HCT116 (cell line): ENCODE data around the gene DOK6. TPM values are rescaled to one million over a fixed set of nuclear protein-coding genes. Genes with fewer than 3 reads are reported as not detected.

ENCODE experiments used
- ATAC-seq: fragments of 200-7000 bp; cut with Tn5 transposase; 2 replicates; pipeline ENCODE4 v1.9.1; 2020; ENCODE audit warnings: mild to moderate bottlenecking, moderate library complexity
- BruUV-seq: library from RNA; stranded (reverse); fragments of 400-500 nt; replicated peaks from 2 replicates; lab custom pipeline; 2021; lab: Mats Ljungman, UMichigan
- CTCF ChIA-PET: fragments of 300-600 bp; sonication (Branson Sonifier 250); formaldehyde crosslinking; loops from one replicate; lab custom pipeline; 2021; ENCODE audit warnings: antibody characterized with exemption; lab: Charles Lee
- POLR2A ChIA-PET: fragments of 300-600, 350-600 bp; sonication (Branson Sonifier 250); formaldehyde crosslinking; loops from one replicate; lab custom pipeline; 2021; ENCODE audit warnings: antibody characterized with exemption; lab: Charles Lee
- RAD21 ChIA-PET, 2 experiments: fragments of 300-600 bp; sonication (Branson Sonifier 250); formaldehyde crosslinking; loops; one replicate each; lab custom pipeline; 2023; ENCODE audit warnings: low total read pairs in 2 of 2; ENCODE audit not compliant: uncharacterized antibody in 2 of 2, unreplicated experiment in 2 of 2, low non-redundant PET in 1 of 2; lab: Charles Lee
- DNase-seq: peaks from one replicate; pipeline ENCODE4 v3.0.0-alpha.2; 2010; ENCODE audit warnings: low read depth, low spot score
- H2AFZ ChIP-seq: fragments of 200-600 bp; shearing (Covaris generic), sonication (generic); 2 replicates; pipeline ENCODE4 v1.6.1; 2017; ENCODE audit warnings: low read depth, mixed run types, mixed read lengths, antibody characterized with exemption, low read length; ENCODE audit not compliant: poor library complexity, severe bottlenecking
- H3K27ac ChIP-seq: 2 replicates; pipeline ENCODE4 v1.5.1; 2012; ENCODE audit warnings: low read depth, low read length
- H3K27me3 ChIP-seq: fragments of 200-600 bp; sonication (generic); 2 replicates; pipeline ENCODE4 v1.6.1; 2016; ENCODE audit warnings: mixed run types, low read length, mixed read lengths; ENCODE audit not compliant: insufficient read depth
- H3K36me3 ChIP-seq, 2 experiments: fragments of 200-500 bp in 1 of 2; fragments of 200-600 bp in 1 of 2; sonication (Bioruptor generic) in 1 of 2; sonication (generic) in 1 of 2; 2 replicates each; pipeline versions ENCODE4 v1.5.1 to v1.6.1; 2014 to 2016; ENCODE audit warnings: low read length in 2 of 2, inconsistent platforms in 1 of 2, mixed read lengths in 1 of 2, mixed run types in 1 of 2; ENCODE audit not compliant: insufficient read depth in 2 of 2, control insufficient read depth in 1 of 2
- H3K4me1 ChIP-seq, 2 experiments: fragments of 200-600 bp in 1 of 2; sonication (generic) in 1 of 2; 2 replicates each; pipeline versions ENCODE4 v1.5.1 to v1.6.1; 2012 to 2017; ENCODE audit warnings: low read length in 2 of 2, inconsistent platforms in 1 of 2, mild to moderate bottlenecking in 1 of 2, mixed read lengths in 1 of 2, mixed run types in 1 of 2, moderate library complexity in 1 of 2; ENCODE audit not compliant: insufficient read depth in 2 of 2, control insufficient read depth in 1 of 2
- H3K4me2 ChIP-seq: fragments of 200-600 bp; sonication (generic); 2 replicates; pipeline ENCODE4 v1.6.1; 2017; ENCODE audit warnings: mixed run types, low read length, mixed read lengths
- H3K4me3 ChIP-seq, 2 experiments: fragments of 200-600 bp in 1 of 2; sonication (generic) in 1 of 2; replicated peaks in 1 of 2; 2 replicates each; pipeline ENCODE4 v1.5.1; 2011 to 2016; ENCODE audit warnings: low read length in 2 of 2, control low read depth in 1 of 2, low read depth in 1 of 2, mild to moderate bottlenecking in 1 of 2, mixed read lengths in 1 of 2, mixed run types in 1 of 2
- H3K79me2 ChIP-seq: fragments of 200-600 bp; sonication (generic); 2 replicates; pipeline ENCODE4 v1.6.1; 2017; ENCODE audit warnings: mild to moderate bottlenecking, mixed run types, low read length, moderate library complexity, mixed read lengths; ENCODE audit not compliant: insufficient read depth
- H3K9ac ChIP-seq: fragments of 200-600 bp; sonication (generic); 2 replicates; pipeline ENCODE4 v1.6.1; 2016; ENCODE audit warnings: low read length, mixed read lengths
- H3K9me2 ChIP-seq: fragments of 200-600 bp; sonication (generic), shearing (Covaris generic); 2 replicates; pipeline ENCODE4 v1.6.1; 2017; ENCODE audit warnings: mixed run types, mild to moderate bottlenecking, moderate library complexity; ENCODE audit not compliant: insufficient read depth
- H3K9me3 ChIP-seq, 2 experiments: fragments of 200-500 bp in 1 of 2; fragments of 200-600 bp in 1 of 2; sonication (Bioruptor generic) in 1 of 2; sonication (generic) in 1 of 2; 2 replicates each; pipeline ENCODE4 v1.6.1; 2014 to 2017; ENCODE audit warnings: low read length in 2 of 2, mixed read lengths in 2 of 2, inconsistent platforms in 1 of 2, low read depth in 1 of 2, mild to moderate bottlenecking in 1 of 2, mixed run types in 1 of 2, moderate library complexity in 1 of 2; ENCODE audit not compliant: control insufficient read depth in 1 of 2, insufficient read depth in 1 of 2
- H4K20me1 ChIP-seq: fragments of 200-600 bp; sonication (generic), shearing (Covaris generic); 2 replicates; pipeline ENCODE4 v1.6.1; 2017; ENCODE audit warnings: mixed run types, mild to moderate bottlenecking, moderate library complexity; ENCODE audit not compliant: insufficient read depth
- CBX3 ChIP-seq: IDR thresholded peaks from 2 replicates; pipeline ENCODE4 v1.6.1; 2012; ENCODE audit warnings: low read depth
- EGR1 ChIP-seq: IDR thresholded peaks from 2 replicates; pipeline ENCODE4 v1.6.1; 2012; ENCODE audit warnings: low read depth
- EZH2 ChIP-seq: fragments of 200-600 bp; sonication (generic); IDR thresholded peaks from 2 replicates; pipeline ENCODE4 v1.6.1; 2017; ENCODE audit warnings: antibody characterized with exemption, mixed run types
- JUND ChIP-seq: IDR thresholded peaks from 2 replicates; pipeline ENCODE4 v1.6.1; 2012
- POLR2A ChIP-seq: IDR thresholded peaks from 2 replicates; pipeline ENCODE4 v1.7.0; 2011; ENCODE audit warnings: borderline replicate concordance; ENCODE audit not compliant: insufficient read depth, insufficient read length; ENCODE audit errors: extremely low read depth
- RAD21 ChIP-seq: IDR thresholded peaks from 2 replicates; pipeline ENCODE4 v1.6.1; 2012; ENCODE audit warnings: low read depth, mild to moderate bottlenecking
- SRF ChIP-seq: IDR thresholded peaks from 2 replicates; pipeline ENCODE4 v1.6.1; 2012; ENCODE audit warnings: low read depth
- TCF7L2 ChIP-seq: IDR thresholded peaks from 2 replicates; pipeline ENCODE4 v1.7.0; 2011; ENCODE audit warnings: borderline replicate concordance, inconsistent platforms; ENCODE audit not compliant: insufficient read depth, insufficient read length; ENCODE audit errors: extremely low read depth
- ZFX ChIP-seq: fragments of 450-650 bp; IDR thresholded peaks from 2 replicates; pipeline ENCODE4 v1.6.1; 2017
- ZNF274 ChIP-seq: fragments of 200-500 bp; sonication (Bioruptor generic); IDR thresholded peaks from 2 replicates; pipeline ENCODE4 v1.6.1; 2014; ENCODE audit warnings: mild to moderate bottlenecking, low read depth, low read length, inconsistent platforms
- intact Hi-C: fragments of 100-400 bp; cut with micrococcal nuclease; formaldehyde crosslinking; loops from 2 replicates; pipeline ENCODE4 v1.10.0; 2022
- total RNA-seq: library from RNA; stranded (reverse); gene quantifications from one replicate; pipeline ENCODE4 v1.2.1, GENCODE V29; 2021; ENCODE audit not compliant: unreplicated experiment
- TF ChIP-seq, protein P1 (sequence below), 3 experiments: fragments of 200-600 bp in 1 of 3; sonication (generic) in 1 of 3; IDR thresholded peaks in 2 of 3; conservative IDR thresholded peaks in 1 of 3; 2 replicates each; pipeline ENCODE4 v1.5.1; 2012 to 2017; ENCODE audit warnings: low read depth in 2 of 3, low read length in 2 of 3, antibody characterized with exemption in 1 of 3, borderline replicate concordance in 1 of 3, control low read depth in 1 of 3, mild to moderate bottlenecking in 1 of 3, mixed read lengths in 1 of 3, mixed run types in 1 of 3, moderate library complexity in 1 of 3; ENCODE audit not compliant: insufficient read depth in 1 of 3
- TF ChIP-seq, protein P2 (sequence below): IDR thresholded peaks from 2 replicates; pipeline ENCODE4 v1.6.1; 2012
- TF ChIP-seq, protein P3 (sequence below): IDR thresholded peaks from 2 replicates; pipeline ENCODE4 v1.6.1; 2012; ENCODE audit warnings: low read depth

DOK6 gene
- total RNA-seq, 1 experiment from 2014 or later = not detected

DNA sequence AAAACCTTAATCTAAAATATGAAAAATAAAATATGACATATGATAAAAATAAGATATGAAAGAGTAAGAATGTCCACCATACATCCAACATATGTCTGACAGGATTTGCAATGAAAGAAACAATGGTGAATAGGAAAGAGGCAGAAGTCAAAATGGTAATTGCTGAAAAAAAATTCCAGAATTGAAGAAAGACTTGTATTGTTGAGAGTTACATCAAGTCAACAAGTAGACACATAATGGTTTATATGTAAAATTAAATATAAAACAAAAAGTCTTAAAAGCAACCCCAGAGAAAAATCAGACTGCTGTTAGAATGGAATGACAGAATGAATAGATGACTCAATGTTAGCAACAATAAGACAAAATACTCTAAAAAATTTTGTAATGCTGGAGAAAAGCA is 255.1 kb downstream of the DOK6 start:
- Histone ChIP-seq H3K9me2 (no peaks in the 10 kb centered on the region), H3K9ac (no peak overlapping the region), H3K27me3 (no peaks in the 10 kb centered on the region), H3K36me3 (no peaks in the 10 kb centered on the region), H3K4me1 (no peaks in the 10 kb centered on the region), H3K4me3 (no peak overlapping the region), H3K9me3 (no peaks in the 10 kb centered on the region), H4K20me1 (no peaks in the 10 kb centered on the region), H3K27ac (no peak overlapping the region), H3K4me2 (no peak overlapping the region), H3K79me2 (no peaks in the 10 kb centered on the region), H2AFZ (no peak overlapping the region)
- ATAC-seq = no peak
- TF ChIP-seq CBX3 = no peak
- TF ChIP-seq, protein P1, sequence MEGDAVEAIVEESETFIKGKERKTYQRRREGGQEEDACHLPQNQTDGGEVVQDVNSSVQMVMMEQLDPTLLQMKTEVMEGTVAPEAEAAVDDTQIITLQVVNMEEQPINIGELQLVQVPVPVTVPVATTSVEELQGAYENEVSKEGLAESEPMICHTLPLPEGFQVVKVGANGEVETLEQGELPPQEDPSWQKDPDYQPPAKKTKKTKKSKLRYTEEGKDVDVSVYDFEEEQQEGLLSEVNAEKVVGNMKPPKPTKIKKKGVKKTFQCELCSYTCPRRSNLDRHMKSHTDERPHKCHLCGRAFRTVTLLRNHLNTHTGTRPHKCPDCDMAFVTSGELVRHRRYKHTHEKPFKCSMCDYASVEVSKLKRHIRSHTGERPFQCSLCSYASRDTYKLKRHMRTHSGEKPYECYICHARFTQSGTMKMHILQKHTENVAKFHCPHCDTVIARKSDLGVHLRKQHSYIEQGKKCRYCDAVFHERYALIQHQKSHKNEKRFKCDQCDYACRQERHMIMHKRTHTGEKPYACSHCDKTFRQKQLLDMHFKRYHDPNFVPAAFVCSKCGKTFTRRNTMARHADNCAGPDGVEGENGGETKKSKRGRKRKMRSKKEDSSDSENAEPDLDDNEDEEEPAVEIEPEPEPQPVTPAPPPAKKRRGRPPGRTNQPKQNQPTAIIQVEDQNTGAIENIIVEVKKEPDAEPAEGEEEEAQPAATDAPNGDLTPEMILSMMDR (IDR thresholded peaks at IDR 0.05 in 2 of 3, conservative IDR thresholded peaks at IDR 0.05 in 1 of 3; ENCODE audit: borderline replicate concordance in 1 of 3, insufficient read depth in 1 of 3, low read depth in 2 of 3, low read length in 2 of 3) = no peak
- RAD21 ChIA-PET = no interaction called here
- POLR2A ChIA-PET = no interaction called here
- DNase-seq = no peak
- CTCF ChIA-PET = no interaction called here
- no TSS peak for BruUV-seq
- intact Hi-C loops = no loop called here

DNA sequence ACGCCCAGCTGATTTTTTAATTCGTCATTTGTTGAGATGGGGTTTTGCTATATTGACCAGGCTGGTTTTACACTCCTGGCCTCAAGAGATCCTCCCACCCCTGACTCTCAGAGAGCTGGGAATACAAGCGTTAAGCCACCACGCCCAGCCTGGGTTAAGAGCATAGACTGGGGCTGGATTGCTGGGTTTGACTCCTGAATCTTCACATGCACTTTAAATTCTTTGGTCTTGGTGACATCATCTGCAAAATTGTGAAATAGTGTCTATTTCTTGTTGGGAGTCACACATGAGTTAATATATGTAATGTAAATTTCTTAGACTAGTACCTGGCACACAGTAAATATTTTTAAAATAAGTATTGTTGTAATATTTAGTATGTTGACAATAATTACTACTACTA is 257.4 kb downstream of the DOK6 start:
- H3K4me1 ChIP-seq = no peaks in the 10 kb centered on the region
- H3K27ac ChIP-seq = no peak overlapping the region
- H3K4me2 ChIP-seq = no peak overlapping the region
- H4K20me1 ChIP-seq = no peaks in the 10 kb centered on the region
- no peaks in the 10 kb centered on the region for H3K27me3 ChIP-seq
- no peak overlapping the region for H2AFZ ChIP-seq
- CTCF ChIA-PET = no interaction called here
- H3K36me3 ChIP-seq = no peaks in the 10 kb centered on the region
- DNase-seq (no peak), ATAC-seq (no peak)
- no peaks in the 10 kb centered on the region for H3K9me3 ChIP-seq
- RAD21 ChIA-PET = no interaction called here
- no peak overlapping the region for H3K9ac ChIP-seq
- intact Hi-C loops = no loop called here
- no peaks in the 10 kb centered on the region for H3K79me2 ChIP-seq
- H3K9me2 ChIP-seq = no peaks in the 10 kb centered on the region
- POLR2A ChIA-PET = no interaction called here
- H3K4me3 ChIP-seq = no peak overlapping the region
- no TSS peak for BruUV-seq
- no peak for TF ChIP-seq RAD21
- no peak for TF ChIP-seq CBX3
- no peak for TF ChIP-seq ZNF274
- TF ChIP-seq EZH2 = no peak
- TF ChIP-seq SRF = no peak
- TF ChIP-seq EGR1 = no peak
- no peak for TF ChIP-seq JUND
- TF ChIP-seq, protein P1 (IDR thresholded peaks at IDR 0.05 in 2 of 3, conservative IDR thresholded peaks at IDR 0.05 in 1 of 3; ENCODE audit: borderline replicate concordance in 1 of 3, insufficient read depth in 1 of 3, low read depth in 2 of 3, low read length in 2 of 3) = no peak
- TF ChIP-seq ZFX = no peak
- TF ChIP-seq, protein P2, sequence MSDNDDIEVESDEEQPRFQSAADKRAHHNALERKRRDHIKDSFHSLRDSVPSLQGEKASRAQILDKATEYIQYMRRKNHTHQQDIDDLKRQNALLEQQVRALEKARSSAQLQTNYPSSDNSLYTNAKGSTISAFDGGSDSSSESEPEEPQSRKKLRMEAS = no peak
- TF ChIP-seq, protein P3, sequence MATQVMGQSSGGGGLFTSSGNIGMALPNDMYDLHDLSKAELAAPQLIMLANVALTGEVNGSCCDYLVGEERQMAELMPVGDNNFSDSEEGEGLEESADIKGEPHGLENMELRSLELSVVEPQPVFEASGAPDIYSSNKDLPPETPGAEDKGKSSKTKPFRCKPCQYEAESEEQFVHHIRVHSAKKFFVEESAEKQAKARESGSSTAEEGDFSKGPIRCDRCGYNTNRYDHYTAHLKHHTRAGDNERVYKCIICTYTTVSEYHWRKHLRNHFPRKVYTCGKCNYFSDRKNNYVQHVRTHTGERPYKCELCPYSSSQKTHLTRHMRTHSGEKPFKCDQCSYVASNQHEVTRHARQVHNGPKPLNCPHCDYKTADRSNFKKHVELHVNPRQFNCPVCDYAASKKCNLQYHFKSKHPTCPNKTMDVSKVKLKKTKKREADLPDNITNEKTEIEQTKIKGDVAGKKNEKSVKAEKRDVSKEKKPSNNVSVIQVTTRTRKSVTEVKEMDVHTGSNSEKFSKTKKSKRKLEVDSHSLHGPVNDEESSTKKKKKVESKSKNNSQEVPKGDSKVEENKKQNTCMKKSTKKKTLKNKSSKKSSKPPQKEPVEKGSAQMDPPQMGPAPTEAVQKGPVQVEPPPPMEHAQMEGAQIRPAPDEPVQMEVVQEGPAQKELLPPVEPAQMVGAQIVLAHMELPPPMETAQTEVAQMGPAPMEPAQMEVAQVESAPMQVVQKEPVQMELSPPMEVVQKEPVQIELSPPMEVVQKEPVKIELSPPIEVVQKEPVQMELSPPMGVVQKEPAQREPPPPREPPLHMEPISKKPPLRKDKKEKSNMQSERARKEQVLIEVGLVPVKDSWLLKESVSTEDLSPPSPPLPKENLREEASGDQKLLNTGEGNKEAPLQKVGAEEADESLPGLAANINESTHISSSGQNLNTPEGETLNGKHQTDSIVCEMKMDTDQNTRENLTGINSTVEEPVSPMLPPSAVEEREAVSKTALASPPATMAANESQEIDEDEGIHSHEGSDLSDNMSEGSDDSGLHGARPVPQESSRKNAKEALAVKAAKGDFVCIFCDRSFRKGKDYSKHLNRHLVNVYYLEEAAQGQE = no peak
- TF ChIP-seq POLR2A = no peak
- no peak for TF ChIP-seq TCF7L2
